HepG2 (cell line): ENCODE results near the gene KCTD14. TPM values are rescaled to one million over a fixed set of nuclear protein-coding genes. Genes with fewer than 3 reads are reported as not detected.

Experiments used
- ATAC-seq: fragments of 200-7000 bp; cut with Tn5 transposase; 3 replicates; pipeline ENCODE4 v1.9.1; 2020; ENCODE audit warnings: mild to moderate bottlenecking, moderate library complexity
- BruUV-seq: library from RNA; stranded (reverse); fragments of 400-500 nt; replicated peaks from 2 replicates; lab custom pipeline; 2021; lab: Mats Ljungman, UMichigan
- CTCF ChIA-PET: fragments of 300-600 bp; formaldehyde crosslinking; extraction: SDS; loops from one replicate; lab custom pipeline; 2021; ENCODE audit warnings: low total read pairs, inconsistent platforms, low intra/inter-chr PET ratio; lab: Yijun Ruan, JAX
- POLR2A ChIA-PET: fragments of 350-600 bp; sonication (Branson Sonifier 250); formaldehyde crosslinking; loops from one replicate; lab custom pipeline; 2020; ENCODE audit warnings: antibody characterized with exemption, inconsistent platforms; lab: Yijun Ruan, JAX
- DNase-seq: peaks from one replicate; pipeline ENCODE4 v3.0.0-alpha.2; 2015; ENCODE audit warnings: low spot score
- FAIRE-seq: peaks from 3 replicates; lab custom pipeline; 2011; peaks lifted over from hg19 to GRCh38; lab: Jason Lieb, UNC
- H2AFZ ChIP-seq: one replicate; pipeline ENCODE4 v1.6.1; 2011; ENCODE audit warnings: low read length, inconsistent platforms
- H3K27ac ChIP-seq: fragments of 300-600 bp; 3 replicates; pipeline ENCODE4 v1.8.0; 2011; ENCODE audit warnings: mixed run types, mild to moderate bottlenecking, mixed read lengths, low read length, inconsistent platforms; ENCODE audit not compliant: insufficient read depth; ENCODE audit errors: extremely low read length
- H3K27me3 ChIP-seq, 2 experiments: fragments of 200-600 bp in 1 of 2; 2 replicates in 1 of 2; 3 replicates in 1 of 2; pipeline versions ENCODE4 v1.6.0 to v1.8.0; 2011; ENCODE audit warnings: low read length in 2 of 2, mild to moderate bottlenecking in 2 of 2, moderate library complexity in 2 of 2, inconsistent platforms in 1 of 2; ENCODE audit not compliant: insufficient read depth in 2 of 2, control insufficient read depth in 1 of 2
- H3K36me3 ChIP-seq, 2 experiments: fragments of 200-600 bp in 1 of 2; replicated peaks in 1 of 2; 2 replicates in 1 of 2; 3 replicates in 1 of 2; pipeline versions ENCODE4 v1.5.1 to v1.8.0; 2011; ENCODE audit warnings: low read length in 2 of 2, inconsistent platforms in 1 of 2; ENCODE audit not compliant: insufficient read depth in 2 of 2, control insufficient read depth in 1 of 2
- H3K4me1 ChIP-seq: 2 replicates; pipeline ENCODE4 v1.5.1; 2012; ENCODE audit warnings: low read length, inconsistent platforms; ENCODE audit not compliant: insufficient read depth
- H3K4me2 ChIP-seq: 2 replicates; pipeline ENCODE4 v1.6.0; 2011; ENCODE audit warnings: low read depth, low read length, inconsistent platforms
- H3K4me3 ChIP-seq, 3 experiments: fragments of 200-600 bp in 1 of 3; sonication (generic), shearing (Covaris generic) in 1 of 3; replicated peaks in 1 of 3; 2 replicates each; pipeline ENCODE4 v1.5.1; 2011 to 2016; ENCODE audit warnings: low read length in 3 of 3, inconsistent platforms in 2 of 3, low read depth in 2 of 3, mild to moderate bottlenecking in 2 of 3, control low read depth in 1 of 3, mixed read lengths in 1 of 3; ENCODE audit not compliant: insufficient read depth in 1 of 3
- H3K79me2 ChIP-seq: one replicate; pipeline ENCODE4 v1.6.1; 2011; ENCODE audit warnings: low read length, inconsistent platforms; ENCODE audit not compliant: insufficient read depth
- H3K9ac ChIP-seq: 2 replicates; pipeline ENCODE4 v1.6.0; 2011; ENCODE audit warnings: mild to moderate bottlenecking, low read depth, low read length, inconsistent platforms; ENCODE audit not compliant: insufficient read depth
- H3K9me3 ChIP-seq: 2 replicates; pipeline ENCODE4 v1.5.1; 2012; ENCODE audit warnings: mild to moderate bottlenecking, low read length
- H4K20me1 ChIP-seq: 2 replicates; pipeline ENCODE4 v1.6.0; 2011; ENCODE audit warnings: inconsistent platforms, mild to moderate bottlenecking, low read length, moderate library complexity; ENCODE audit not compliant: insufficient read depth
- FOXK1 ChIP-seq: sonication (generic); formaldehyde crosslinking; IDR thresholded peaks from 2 replicates; pipeline ENCODE4 v1.4.0; 2020; ENCODE audit warnings: low read depth, missing genetic modification reagents, borderline replicate concordance
- HMG20A ChIP-seq: IDR thresholded peaks from 2 replicates; pipeline ENCODE4 v1.6.1; 2016; ENCODE audit warnings: borderline replicate concordance
- HNRNPK ChIP-seq: fragments of 200-400 bp; formaldehyde crosslinking; IDR thresholded peaks from 2 replicates; pipeline ENCODE4 v1.6.1; 2018; ENCODE audit warnings: low read length, low read depth, moderate library complexity, mild to moderate bottlenecking; ENCODE audit not compliant: poor library complexity, severe bottlenecking
- NFKBIZ ChIP-seq: IDR thresholded peaks from 2 replicates; pipeline ENCODE4 v1.6.1; 2018; ENCODE audit warnings: missing genetic modification reagents, missing compliant biosample characterization
- PHF20 ChIP-seq: sonication (generic); formaldehyde crosslinking; IDR thresholded peaks from 2 replicates; pipeline ENCODE4 v1.5.0; 2020; ENCODE audit warnings: mild to moderate bottlenecking, missing genetic modification reagents
- PRPF4 ChIP-seq: fragments of 200-400 bp; formaldehyde crosslinking; IDR thresholded peaks from 2 replicates; pipeline ENCODE4 v1.6.1; 2016; ENCODE audit warnings: low read length, low read depth; ENCODE audit not compliant: poor library complexity, severe bottlenecking
- SAFB2 ChIP-seq: sonication (generic); formaldehyde crosslinking; IDR thresholded peaks from 2 replicates; pipeline ENCODE4 v1.5.1; 2020; ENCODE audit warnings: missing genetic modification reagents, low read depth, mild to moderate bottlenecking, borderline replicate concordance
- SCMH1 ChIP-seq: sonication (generic); formaldehyde crosslinking; IDR thresholded peaks from 2 replicates; pipeline ENCODE4 v1.9.0; 2021; ENCODE audit warnings: missing genetic modification reagents, mild to moderate bottlenecking, borderline replicate concordance
- SMARCC2 ChIP-seq: fragments of 450-650 bp; IDR thresholded peaks from 2 replicates; pipeline ENCODE4 v1.6.1; 2017; ENCODE audit warnings: antibody characterized with exemption, mild to moderate bottlenecking
- STAT5B ChIP-seq: sonication (generic); formaldehyde crosslinking; IDR thresholded peaks from 2 replicates; pipeline ENCODE4 v1.4.0; 2020; ENCODE audit warnings: missing genetic modification reagents
- U2AF1 ChIP-seq: fragments of 200-400 bp; formaldehyde crosslinking; optimal IDR thresholded peaks from 2 replicates; pipeline ENCODE3; 2017; ENCODE audit warnings: mild to moderate bottlenecking, low read depth, low read length
- ZNF552 ChIP-seq: sonication (generic); formaldehyde crosslinking; IDR thresholded peaks from 2 replicates; pipeline ENCODE4 v1.9.0; 2022; ENCODE audit warnings: missing genetic modification reagents, mild to moderate bottlenecking, borderline replicate concordance
- ZNF563 ChIP-seq: sonication (generic); formaldehyde crosslinking; IDR thresholded peaks from 2 replicates; pipeline ENCODE4 v1.8.0; 2022; ENCODE audit warnings: mild to moderate bottlenecking, moderate library complexity, missing genetic modification reagents
- ZNF746 ChIP-seq: sonication (generic); formaldehyde crosslinking; IDR thresholded peaks from 2 replicates; pipeline ENCODE4 v1.8.0; 2022; ENCODE audit warnings: mild to moderate bottlenecking, missing genetic modification reagents
- WGBS: methylation state at CpG from one replicate; pipeline ENCODE4 v1.1.6; 2017; ENCODE audit warnings: low lambda C conversion rate; 5-methylcytosine and 5-hydroxymethylcytosine counted together
- in situ Hi-C: cut with HindIII; loops from 2 replicates; pipeline ENCODE4 v1.10.0; 2017; ENCODE audit warnings: low pct_unique_long_range_greater_than_20kb; ENCODE audit not compliant: extremely low pct_ligation_motif_present
- intact Hi-C: fragments of 100-400 bp; cut with micrococcal nuclease; formaldehyde crosslinking; loops from one replicate; pipeline ENCODE4 v1.10.0; 2022; ENCODE audit not compliant: unreplicated experiment
- polyA plus RNA-seq, 8 experiments: library from polyadenylated mRNA; depleted of rRNA in 3 of 8; stranded (reverse) in 7 of 8; unstranded in 1 of 8; fragments of >200 nt; fragmentation: Illumina TruSeq in 4 of 8; extraction: Trizol in 4 of 8; gene quantifications; 2 replicates each; pipeline versions ENCODE4 v1.2.1 to v1.2.3, GENCODE V29; 2011 to 2016; ENCODE audit warnings: low read depth in 4 of 8, missing spikeins in 1 of 8, mixed read lengths in 1 of 8; ENCODE audit not compliant: insufficient read depth in 1 of 8
- total RNA-seq, 5 experiments: library from RNA; depleted of rRNA; stranded (reverse); fragments of >200 nt; fragmentation: Illumina TruSeq; extraction: Trizol; gene quantifications; 2 replicates each; pipeline ENCODE4 v1.2.3, GENCODE V29; 2016; ENCODE audit warnings: low read depth in 1 of 5
- TF ChIP-seq, protein P1 (sequence below): sonication (generic); formaldehyde crosslinking; IDR thresholded peaks from 2 replicates; pipeline ENCODE4 v1.5.0; 2020; ENCODE audit warnings: mild to moderate bottlenecking, missing genetic modification reagents
- TF ChIP-seq, protein P2 (sequence below): sonication (generic); formaldehyde crosslinking; IDR thresholded peaks from 2 replicates; pipeline ENCODE4 v1.5.0; 2020; ENCODE audit warnings: missing genetic modification reagents
- TF ChIP-seq, protein P3 (sequence below): IDR thresholded peaks from 2 replicates; pipeline ENCODE4 v1.6.1; 2016; ENCODE audit warnings: low read depth, control low read depth
- TF ChIP-seq, protein P4 (sequence below): sonication (generic); formaldehyde crosslinking; IDR thresholded peaks from 2 replicates; pipeline ENCODE4 v1.4.0; 2020; ENCODE audit warnings: mild to moderate bottlenecking, missing genetic modification reagents, borderline replicate concordance

The KCTD14 gene
- total and polyA plus RNA-seq, 2 of the 13 experiments (the other 11 are each of a cell fraction or from before 2014, with no cell fraction given) = 10.3 to 15.6 TPM

DNA sequence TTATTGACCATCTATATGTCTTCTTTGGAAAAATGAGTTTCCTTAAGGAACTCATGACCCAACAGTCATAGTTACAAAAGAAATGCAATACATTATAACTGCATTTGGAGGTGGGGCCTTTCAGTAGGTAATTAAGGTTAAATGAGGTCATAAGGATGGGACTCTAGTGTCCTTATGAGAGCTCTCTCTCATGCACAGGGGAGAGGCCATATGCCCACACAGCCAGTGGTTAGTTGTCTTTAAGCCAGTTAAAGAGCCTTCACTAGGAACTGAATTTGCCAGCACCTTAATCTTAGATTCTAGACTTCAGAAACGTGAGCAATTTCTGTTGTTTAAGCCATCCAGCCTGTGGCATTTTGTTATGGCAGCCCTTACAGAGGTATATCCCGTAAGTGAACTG is 56.0 kb downstream of the KCTD14 start:
- in situ Hi-C loops = no loop called here
- TF ChIP-seq, protein P1, sequence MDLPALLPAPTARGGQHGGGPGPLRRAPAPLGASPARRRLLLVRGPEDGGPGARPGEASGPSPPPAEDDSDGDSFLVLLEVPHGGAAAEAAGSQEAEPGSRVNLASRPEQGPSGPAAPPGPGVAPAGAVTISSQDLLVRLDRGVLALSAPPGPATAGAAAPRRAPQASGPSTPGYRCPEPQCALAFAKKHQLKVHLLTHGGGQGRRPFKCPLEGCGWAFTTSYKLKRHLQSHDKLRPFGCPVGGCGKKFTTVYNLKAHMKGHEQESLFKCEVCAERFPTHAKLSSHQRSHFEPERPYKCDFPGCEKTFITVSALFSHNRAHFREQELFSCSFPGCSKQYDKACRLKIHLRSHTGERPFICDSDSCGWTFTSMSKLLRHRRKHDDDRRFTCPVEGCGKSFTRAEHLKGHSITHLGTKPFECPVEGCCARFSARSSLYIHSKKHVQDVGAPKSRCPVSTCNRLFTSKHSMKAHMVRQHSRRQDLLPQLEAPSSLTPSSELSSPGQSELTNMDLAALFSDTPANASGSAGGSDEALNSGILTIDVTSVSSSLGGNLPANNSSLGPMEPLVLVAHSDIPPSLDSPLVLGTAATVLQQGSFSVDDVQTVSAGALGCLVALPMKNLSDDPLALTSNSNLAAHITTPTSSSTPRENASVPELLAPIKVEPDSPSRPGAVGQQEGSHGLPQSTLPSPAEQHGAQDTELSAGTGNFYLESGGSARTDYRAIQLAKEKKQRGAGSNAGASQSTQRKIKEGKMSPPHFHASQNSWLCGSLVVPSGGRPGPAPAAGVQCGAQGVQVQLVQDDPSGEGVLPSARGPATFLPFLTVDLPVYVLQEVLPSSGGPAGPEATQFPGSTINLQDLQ (CRISPR knock-in tag) = no peak
- TF ChIP-seq, protein P2, sequence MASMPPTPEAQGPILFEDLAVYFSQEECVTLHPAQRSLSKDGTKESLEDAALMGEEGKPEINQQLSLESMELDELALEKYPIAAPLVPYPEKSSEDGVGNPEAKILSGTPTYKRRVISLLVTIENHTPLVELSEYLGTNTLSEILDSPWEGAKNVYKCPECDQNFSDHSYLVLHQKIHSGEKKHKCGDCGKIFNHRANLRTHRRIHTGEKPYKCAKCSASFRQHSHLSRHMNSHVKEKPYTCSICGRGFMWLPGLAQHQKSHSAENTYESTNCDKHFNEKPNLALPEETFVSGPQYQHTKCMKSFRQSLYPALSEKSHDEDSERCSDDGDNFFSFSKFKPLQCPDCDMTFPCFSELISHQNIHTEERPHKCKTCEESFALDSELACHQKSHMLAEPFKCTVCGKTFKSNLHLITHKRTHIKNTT = no peak
- no peak for TF ChIP-seq HNRNPK
- TF ChIP-seq HMG20A (CRISPR knock-in tag) = no peak
- TF ChIP-seq NFKBIZ (CRISPR knock-in tag) = no peak
- TF ChIP-seq, protein P3, sequence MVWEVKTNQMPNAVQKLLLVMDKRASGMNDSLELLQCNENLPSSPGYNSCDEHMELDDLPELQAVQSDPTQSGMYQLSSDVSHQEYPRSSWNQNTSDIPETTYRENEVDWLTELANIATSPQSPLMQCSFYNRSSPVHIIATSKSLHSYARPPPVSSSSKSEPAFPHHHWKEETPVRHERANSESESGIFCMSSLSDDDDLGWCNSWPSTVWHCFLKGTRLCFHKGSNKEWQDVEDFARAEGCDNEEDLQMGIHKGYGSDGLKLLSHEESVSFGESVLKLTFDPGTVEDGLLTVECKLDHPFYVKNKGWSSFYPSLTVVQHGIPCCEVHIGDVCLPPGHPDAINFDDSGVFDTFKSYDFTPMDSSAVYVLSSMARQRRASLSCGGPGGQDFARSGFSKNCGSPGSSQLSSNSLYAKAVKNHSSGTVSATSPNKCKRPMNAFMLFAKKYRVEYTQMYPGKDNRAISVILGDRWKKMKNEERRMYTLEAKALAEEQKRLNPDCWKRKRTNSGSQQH (CRISPR knock-in tag) = no peak
- no peak for TF ChIP-seq ZNF552
- TF ChIP-seq PRPF4 = no peak
- no peak for TF ChIP-seq ZNF746 (CRISPR knock-in tag)
- TF ChIP-seq SCMH1 (CRISPR knock-in tag) = no peak
- TF ChIP-seq ZNF563 (CRISPR knock-in tag) = no peak
- TF ChIP-seq, protein P4, sequence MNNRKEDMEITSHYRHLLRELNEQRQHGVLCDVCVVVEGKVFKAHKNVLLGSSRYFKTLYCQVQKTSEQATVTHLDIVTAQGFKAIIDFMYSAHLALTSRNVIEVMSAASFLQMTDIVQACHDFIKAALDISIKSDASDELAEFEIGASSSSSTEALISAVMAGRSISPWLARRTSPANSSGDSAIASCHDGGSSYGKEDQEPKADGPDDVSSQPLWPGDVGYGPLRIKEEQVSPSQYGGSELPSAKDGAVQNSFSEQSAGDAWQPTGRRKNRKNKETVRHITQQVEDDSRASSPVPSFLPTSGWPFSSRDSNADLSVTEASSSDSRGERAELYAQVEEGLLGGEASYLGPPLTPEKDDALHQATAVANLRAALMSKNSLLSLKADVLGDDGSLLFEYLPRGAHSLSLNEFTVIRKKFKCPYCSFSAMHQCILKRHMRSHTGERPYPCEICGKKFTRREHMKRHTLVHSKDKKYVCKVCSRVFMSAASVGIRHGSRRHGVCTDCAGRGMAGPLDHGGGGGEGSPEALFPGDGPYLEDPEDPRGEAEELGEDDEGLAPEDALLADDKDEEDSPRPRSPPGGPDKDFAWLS = no peak
- TF ChIP-seq SMARCC2 = no peak
- no peak for TF ChIP-seq PHF20 (CRISPR knock-in tag)
- TF ChIP-seq SAFB2 = no peak
- TF ChIP-seq STAT5B = no peak
- no peak for TF ChIP-seq U2AF1
- TF ChIP-seq FOXK1 (CRISPR knock-in tag) = no peak

More for the DNA sequence above, 56.0 kb downstream of the KCTD14 start:
- no TSS peak for BruUV-seq
- no peak overlapping the region for H3K4me2 ChIP-seq
- no peaks in the 10 kb centered on the region for H4K20me1 ChIP-seq
- WGBS = 93% methylated on average over 2 of the region's 2 CpGs
- H3K36me3 ChIP-seq = peaks cover 0 to 11% of the 10 kb centered on the region in 2 experiments; a peak in 2 of 5 replicates
- H3K27me3 ChIP-seq = no peaks in the 10 kb centered on the region
- no peak overlapping the region for H3K4me3 ChIP-seq
- H3K4me1 ChIP-seq = no peaks in the 10 kb centered on the region
- no peak overlapping the region for H2AFZ ChIP-seq
- no peak for DNase-seq
- H3K27ac ChIP-seq = no peak overlapping the region
- CTCF ChIA-PET = no interaction called here
- no peaks in the 10 kb centered on the region for H3K9me3 ChIP-seq
- ATAC-seq = no peak
- intact Hi-C loops = no loop called here
- H3K9ac ChIP-seq = no peak overlapping the region
- no peaks in the 10 kb centered on the region for H3K79me2 ChIP-seq
- no peak for FAIRE-seq
- POLR2A ChIA-PET = no interaction called here
